Parathyroid adenoma (tissue), 2 donors: ENCODE results near the gene NRG4.

Source experiments
- H2AFZ ChIP-seq: fragments of 300-600 bp; sonication (generic); one replicate; pipeline ENCODE4 v1.7.0; 2017; ENCODE audit warnings: antibody characterized with exemption, mild to moderate bottlenecking
- H3K27ac ChIP-seq: fragments of 300-600 bp; sonication (generic); one replicate; pipeline ENCODE4 v1.7.0; 2017
- H3K27me3 ChIP-seq: fragments of 300-600 bp; sonication (generic); one replicate; pipeline ENCODE4 v1.7.0; 2017; ENCODE audit warnings: low read length; ENCODE audit not compliant: control insufficient read depth, insufficient read depth
- H3K36me3 ChIP-seq: fragments of 300-600 bp; sonication (generic); one replicate; pipeline ENCODE4 v1.7.0; 2017; ENCODE audit warnings: low read length; ENCODE audit not compliant: control insufficient read depth, insufficient read depth
- H3K4me1 ChIP-seq: fragments of 300-600 bp; sonication (generic); one replicate; pipeline ENCODE4 v1.7.0; 2017; ENCODE audit warnings: control low read depth
- H3K4me2 ChIP-seq: fragments of 300-600 bp; sonication (generic); one replicate; pipeline ENCODE4 v1.7.0; 2017; ENCODE audit warnings: low read length
- H3K4me3 ChIP-seq: fragments of 300-600 bp; sonication (generic); one replicate; pipeline ENCODE4 v1.7.0; 2017; ENCODE audit warnings: low read depth, low read length
- H3K79me2 ChIP-seq: fragments of 300-600 bp; sonication (generic); one replicate; pipeline ENCODE4 v1.7.0; 2017; ENCODE audit warnings: control low read depth
- H3K9ac ChIP-seq: fragments of 300-600 bp; sonication (generic); one replicate; pipeline ENCODE4 v1.7.0; 2017; ENCODE audit warnings: mild to moderate bottlenecking
- H3K9me3 ChIP-seq: fragments of 300-600 bp; sonication (generic); one replicate; pipeline ENCODE4 v1.7.0; 2017; ENCODE audit warnings: low read length; ENCODE audit not compliant: control insufficient read depth
- TF ChIP-seq, protein P1 (sequence below): fragments of 300-600 bp; sonication (generic); IDR thresholded peaks from one replicate; pipeline ENCODE4 v1.7.0; 2017; ENCODE audit warnings: antibody characterized with exemption, mild to moderate bottlenecking
- donor health status: primary hyperparathyroidism.

NRG4 gene

DNA sequence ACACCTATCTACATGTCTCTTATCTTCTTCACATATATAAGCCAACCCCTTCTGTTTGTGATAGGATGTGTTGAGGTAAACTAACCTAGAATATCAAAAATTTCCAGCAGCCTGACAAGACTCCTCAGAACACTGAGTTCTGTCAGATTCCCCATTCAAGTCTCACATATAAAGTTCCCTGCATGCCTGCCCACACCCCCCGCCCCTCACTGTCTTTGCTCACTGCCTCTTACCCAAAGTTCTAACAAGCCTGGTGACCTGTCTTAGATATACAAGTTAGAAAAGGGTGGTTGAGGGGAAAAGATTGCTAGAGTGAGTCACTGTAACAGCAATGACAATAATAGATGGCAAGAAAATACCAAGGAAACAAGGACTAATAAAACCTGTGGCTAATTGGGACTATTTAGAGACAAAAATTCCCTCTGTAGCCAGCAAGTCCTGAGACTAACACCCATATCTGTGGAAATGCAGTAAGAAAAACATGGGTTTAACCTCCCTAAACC lies 68.5 kb downstream of the NRG4 start:
- no peaks in the 10 kb centered on the region for H3K4me1 ChIP-seq
- no peak overlapping the region for H3K4me2 ChIP-seq
- no peaks in the 10 kb centered on the region for H3K27me3 ChIP-seq
- H3K9me3 ChIP-seq, result no peaks in the 10 kb centered on the region
- no peak overlapping the region for H3K27ac ChIP-seq
- H3K36me3 ChIP-seq, result no peaks in the 10 kb centered on the region
- H3K79me2 ChIP-seq, result no peaks in the 10 kb centered on the region
- TF ChIP-seq, protein P1, sequence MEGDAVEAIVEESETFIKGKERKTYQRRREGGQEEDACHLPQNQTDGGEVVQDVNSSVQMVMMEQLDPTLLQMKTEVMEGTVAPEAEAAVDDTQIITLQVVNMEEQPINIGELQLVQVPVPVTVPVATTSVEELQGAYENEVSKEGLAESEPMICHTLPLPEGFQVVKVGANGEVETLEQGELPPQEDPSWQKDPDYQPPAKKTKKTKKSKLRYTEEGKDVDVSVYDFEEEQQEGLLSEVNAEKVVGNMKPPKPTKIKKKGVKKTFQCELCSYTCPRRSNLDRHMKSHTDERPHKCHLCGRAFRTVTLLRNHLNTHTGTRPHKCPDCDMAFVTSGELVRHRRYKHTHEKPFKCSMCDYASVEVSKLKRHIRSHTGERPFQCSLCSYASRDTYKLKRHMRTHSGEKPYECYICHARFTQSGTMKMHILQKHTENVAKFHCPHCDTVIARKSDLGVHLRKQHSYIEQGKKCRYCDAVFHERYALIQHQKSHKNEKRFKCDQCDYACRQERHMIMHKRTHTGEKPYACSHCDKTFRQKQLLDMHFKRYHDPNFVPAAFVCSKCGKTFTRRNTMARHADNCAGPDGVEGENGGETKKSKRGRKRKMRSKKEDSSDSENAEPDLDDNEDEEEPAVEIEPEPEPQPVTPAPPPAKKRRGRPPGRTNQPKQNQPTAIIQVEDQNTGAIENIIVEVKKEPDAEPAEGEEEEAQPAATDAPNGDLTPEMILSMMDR, result no peak
- no peak overlapping the region for H3K9ac ChIP-seq
- H3K4me3 ChIP-seq, result no peak overlapping the region
- no peak overlapping the region for H2AFZ ChIP-seq

DNA sequence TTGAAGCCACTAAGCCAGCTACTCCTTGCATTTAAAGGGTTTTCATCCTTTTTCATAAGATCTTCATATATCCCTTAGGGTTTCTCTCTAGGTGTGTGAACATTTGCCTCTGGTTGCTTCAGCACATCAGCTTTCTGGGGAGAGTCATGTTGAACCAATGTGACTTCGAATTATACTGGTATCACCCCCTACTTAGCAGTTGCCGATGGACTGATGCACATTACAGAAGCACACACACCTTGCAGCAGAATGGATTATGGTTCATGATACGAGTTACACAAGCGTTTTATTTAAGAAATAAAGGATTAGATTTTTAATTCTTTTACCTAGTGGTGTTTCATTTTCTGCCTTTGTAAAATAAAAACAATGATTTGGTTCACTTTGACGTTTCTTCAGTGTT lies 69.0 kb downstream of the NRG4 start:
- H2AFZ ChIP-seq, result no peak overlapping the region
- no peaks in the 10 kb centered on the region for H3K79me2 ChIP-seq
- H3K4me2 ChIP-seq, result no peak overlapping the region
- H3K4me1 ChIP-seq, result no peaks in the 10 kb centered on the region
- H3K27ac ChIP-seq, result no peak overlapping the region
- H3K9me3 ChIP-seq, result no peaks in the 10 kb centered on the region
- TF ChIP-seq, protein P1, result no peak
- no peaks in the 10 kb centered on the region for H3K27me3 ChIP-seq
- no peaks in the 10 kb centered on the region for H3K36me3 ChIP-seq
- H3K9ac ChIP-seq, result no peak overlapping the region
- H3K4me3 ChIP-seq, result no peak overlapping the region

GRCh38 chr15:75942464-75942863 lies 69.8 kb downstream of the NRG4 start:
- no peak overlapping the region for H2AFZ ChIP-seq
- H3K27me3 ChIP-seq, result no peaks in the 10 kb centered on the region
- H3K36me3 ChIP-seq, result no peaks in the 10 kb centered on the region
- H3K9me3 ChIP-seq, result no peaks in the 10 kb centered on the region
- no peaks in the 10 kb centered on the region for H3K4me1 ChIP-seq
- H3K79me2 ChIP-seq, result no peaks in the 10 kb centered on the region
- H3K27ac ChIP-seq, result no peak overlapping the region
- H3K9ac ChIP-seq, result no peak overlapping the region
- no peak overlapping the region for H3K4me3 ChIP-seq
- TF ChIP-seq, protein P1, result no peak
- H3K4me2 ChIP-seq, result no peak overlapping the region

GRCh38 chr15:75930866-75931265 lies 81.4 kb downstream of the NRG4 start:
- TF ChIP-seq, protein P1, result no peak
- no peak overlapping the region for H3K9ac ChIP-seq
- H3K79me2 ChIP-seq, result no peaks in the 10 kb centered on the region
- no peaks in the 10 kb centered on the region for H3K4me1 ChIP-seq
- H3K4me2 ChIP-seq, result no peak overlapping the region
- no peak overlapping the region for H3K4me3 ChIP-seq
- no peaks in the 10 kb centered on the region for H3K9me3 ChIP-seq
- H3K27ac ChIP-seq, result no peak overlapping the region
- no peak overlapping the region for H2AFZ ChIP-seq
- no peaks in the 10 kb centered on the region for H3K36me3 ChIP-seq
- H3K27me3 ChIP-seq, result no peaks in the 10 kb centered on the region

DNA sequence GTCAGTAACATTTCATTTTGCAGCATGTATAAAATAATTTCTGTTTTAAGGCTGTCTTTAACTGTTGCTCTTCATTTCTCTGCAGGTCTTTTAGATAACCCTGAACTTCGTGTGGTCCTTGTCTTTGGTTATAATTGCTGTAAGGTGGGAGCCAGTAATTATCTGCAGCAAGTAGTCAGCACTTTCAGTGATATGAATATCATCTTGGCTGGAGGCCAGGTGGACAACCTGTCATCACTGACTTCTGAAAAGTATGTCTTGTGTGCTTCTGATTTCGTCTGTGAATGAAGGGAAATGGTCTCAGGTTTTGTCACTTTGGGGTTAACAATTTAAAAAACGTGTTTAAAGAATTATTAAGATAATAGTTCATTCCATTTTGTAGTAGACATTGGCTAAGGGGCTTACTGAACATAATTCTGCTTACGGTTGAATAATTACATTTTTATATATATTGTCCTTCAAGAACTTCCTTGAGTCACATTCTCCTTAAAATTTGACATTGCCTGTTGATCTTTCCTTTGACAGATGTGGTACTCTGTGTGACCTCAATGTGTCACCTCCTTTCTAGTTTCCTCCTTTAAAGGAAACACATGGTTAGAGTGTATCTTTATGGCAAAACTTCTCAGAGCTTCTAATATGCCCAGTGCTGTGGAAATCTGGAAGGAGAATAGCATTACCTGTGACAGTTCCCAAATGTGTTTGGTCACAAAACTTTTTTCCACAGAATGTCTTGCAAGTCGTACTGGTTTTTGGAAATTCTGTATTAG lies 82.2 kb downstream of the NRG4 start:
- Histone ChIP-seq H3K9ac (no peak overlapping the region), H3K4me3 (no peak overlapping the region), H3K4me1 (no peaks in the 10 kb centered on the region), H3K79me2 (no peaks in the 10 kb centered on the region), H2AFZ (no peak overlapping the region), H3K27me3 (no peaks in the 10 kb centered on the region), H3K27ac (no peak overlapping the region), H3K4me2 (no peak overlapping the region), H3K9me3 (no peaks in the 10 kb centered on the region), H3K36me3 (no peaks in the 10 kb centered on the region)
- TF ChIP-seq, protein P1, result no peak
